NCI-H2171 treated with DMSO at 0.1 percent for 48 hours (cell line): ENCODE measurements around the gene EFCC1.

ENCODE experiments used
- DNase-seq: peaks from one replicate; lab custom pipeline; 2025; lab: John Stamatoyannopoulos, UW

EFCC1 gene

DNA sequence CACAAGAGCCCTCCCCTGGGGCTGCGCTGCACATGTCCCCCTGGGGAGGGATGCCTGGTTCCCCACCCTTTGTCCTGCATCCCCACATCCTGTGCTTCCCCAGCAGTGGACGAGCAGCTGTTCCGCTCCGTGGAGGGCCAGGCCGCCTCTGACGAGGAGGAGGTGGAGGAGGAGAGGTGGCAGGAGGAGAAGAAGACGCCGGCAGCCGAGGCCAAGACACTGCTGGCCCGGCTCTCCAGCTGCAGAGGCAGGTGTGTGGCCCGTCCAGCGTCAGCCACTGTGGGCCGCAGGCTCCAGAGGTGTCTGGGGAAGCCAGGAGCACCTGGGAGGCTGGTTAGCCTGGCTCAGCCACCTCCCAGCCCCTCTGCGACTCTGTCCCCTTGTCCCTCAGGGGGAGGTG lies 31.6 kb downstream of the EFCC1 start:
- no peak for DNase-seq

DNA sequence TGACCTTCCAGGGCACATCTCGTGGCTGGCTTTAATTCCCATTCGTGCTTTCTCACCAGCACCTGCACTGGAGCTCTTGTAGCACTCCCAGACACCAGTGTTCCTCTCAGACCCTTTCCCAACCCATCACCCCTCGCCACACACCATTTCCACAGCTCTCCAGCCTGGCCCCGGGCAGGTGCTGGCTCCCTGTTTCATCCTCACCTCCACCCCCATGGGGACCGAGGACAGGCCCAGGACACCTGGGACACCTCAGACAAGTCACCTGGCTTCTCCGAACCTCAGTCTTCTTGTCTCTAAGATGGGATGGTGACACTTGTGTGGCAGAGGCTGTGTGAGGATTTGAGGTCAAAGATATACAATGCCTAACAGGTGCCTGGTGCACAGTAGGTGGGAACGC lies 32.0 kb downstream of the EFCC1 start:
- no peak for DNase-seq

DNA sequence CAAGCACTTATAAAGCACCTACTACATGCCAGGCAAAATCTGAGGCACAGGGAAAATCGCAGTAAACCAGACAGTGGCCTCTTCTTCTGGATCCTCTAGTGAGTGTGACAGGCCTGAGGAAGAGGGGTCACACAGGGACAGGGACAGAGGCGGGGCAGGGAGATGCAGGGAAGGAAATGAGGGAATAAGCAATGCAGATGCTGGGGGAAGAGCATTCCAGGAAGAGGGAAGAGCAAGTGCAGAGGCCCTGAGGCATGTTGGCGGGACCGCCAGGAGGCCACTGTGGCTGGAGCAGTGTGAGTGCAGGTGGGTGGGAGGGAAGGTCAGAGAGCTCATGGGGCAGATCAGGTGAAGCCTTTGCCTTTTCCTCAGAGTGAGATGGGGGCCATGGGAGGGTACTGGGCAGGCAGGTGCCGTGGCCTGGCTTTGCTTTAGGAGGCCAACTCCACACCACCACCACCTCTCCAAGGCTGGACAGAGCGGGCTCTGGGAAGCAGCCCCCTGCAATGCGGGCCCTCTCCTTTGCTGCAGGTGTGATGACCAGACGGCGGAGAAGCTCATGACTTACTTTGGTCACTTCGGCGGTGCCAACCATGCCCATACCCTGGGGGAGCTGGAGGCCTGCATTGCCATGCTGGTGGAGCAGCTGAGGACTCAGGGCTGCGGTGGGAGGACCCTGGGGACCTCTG lies 32.7 kb downstream of the EFCC1 start:
- DNase-seq = no peak

DNA sequence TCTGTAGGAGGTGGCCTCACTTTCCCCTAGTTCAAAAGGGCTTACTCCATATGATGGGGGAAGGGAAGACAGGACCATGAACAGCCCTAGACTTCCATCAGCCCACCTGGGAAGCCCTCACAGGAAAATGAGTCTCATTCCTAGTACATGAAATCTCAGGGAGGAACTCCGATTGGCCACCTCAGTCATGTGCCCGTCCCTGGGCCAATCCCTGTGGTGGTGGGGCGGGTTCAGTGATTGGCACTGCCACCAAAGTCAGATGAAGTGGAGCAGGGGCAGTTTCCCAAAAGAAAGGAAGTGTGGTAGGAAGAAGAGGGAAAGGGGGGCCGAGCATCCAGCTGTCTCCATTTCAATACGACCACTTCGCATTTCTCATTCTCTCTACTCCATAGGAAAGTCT lies 33.5 kb downstream of the EFCC1 start:
- no peak for DNase-seq

DNA sequence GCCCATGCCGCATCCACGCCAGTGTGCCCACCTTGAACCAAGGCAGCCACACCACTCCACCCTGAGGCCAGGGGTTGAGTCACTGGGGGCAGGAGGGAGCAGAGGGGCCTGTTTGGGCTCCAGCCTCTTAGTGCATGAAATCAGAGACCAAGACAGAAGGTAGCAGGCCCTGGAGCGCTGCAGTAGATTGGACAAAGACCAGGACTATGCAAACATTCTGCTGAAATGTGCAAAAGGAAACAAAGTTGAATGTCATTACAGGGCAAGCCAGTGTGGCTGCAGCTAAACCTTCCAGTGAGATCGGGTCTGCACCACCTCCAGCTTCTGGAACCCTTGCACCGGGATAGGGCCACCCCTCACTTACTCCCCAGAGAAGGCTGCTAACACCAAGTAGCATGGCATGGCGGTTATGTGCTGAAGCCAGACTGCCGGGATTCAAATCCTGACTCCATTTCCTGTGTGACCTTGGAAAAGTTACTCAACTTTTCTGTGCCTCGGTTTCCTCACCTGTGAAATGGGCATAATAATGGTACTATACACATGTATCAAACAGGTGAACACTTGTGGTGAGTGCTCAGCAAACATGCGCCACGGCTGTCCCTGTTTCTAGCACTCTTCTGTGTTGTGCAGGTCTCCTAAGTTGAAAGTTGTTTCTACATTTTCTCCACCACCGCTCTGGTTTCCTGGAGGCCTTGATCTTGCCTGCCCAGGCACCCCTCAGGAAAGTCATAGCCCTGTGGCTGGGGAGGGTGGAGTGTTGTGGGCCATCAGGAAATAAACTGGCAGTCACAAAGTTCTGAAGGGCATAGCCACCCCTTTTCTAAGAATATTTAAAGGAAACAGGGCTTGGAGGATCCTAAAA lies 34.5 kb downstream of the EFCC1 start:
- DNase-seq = no peak

DNA sequence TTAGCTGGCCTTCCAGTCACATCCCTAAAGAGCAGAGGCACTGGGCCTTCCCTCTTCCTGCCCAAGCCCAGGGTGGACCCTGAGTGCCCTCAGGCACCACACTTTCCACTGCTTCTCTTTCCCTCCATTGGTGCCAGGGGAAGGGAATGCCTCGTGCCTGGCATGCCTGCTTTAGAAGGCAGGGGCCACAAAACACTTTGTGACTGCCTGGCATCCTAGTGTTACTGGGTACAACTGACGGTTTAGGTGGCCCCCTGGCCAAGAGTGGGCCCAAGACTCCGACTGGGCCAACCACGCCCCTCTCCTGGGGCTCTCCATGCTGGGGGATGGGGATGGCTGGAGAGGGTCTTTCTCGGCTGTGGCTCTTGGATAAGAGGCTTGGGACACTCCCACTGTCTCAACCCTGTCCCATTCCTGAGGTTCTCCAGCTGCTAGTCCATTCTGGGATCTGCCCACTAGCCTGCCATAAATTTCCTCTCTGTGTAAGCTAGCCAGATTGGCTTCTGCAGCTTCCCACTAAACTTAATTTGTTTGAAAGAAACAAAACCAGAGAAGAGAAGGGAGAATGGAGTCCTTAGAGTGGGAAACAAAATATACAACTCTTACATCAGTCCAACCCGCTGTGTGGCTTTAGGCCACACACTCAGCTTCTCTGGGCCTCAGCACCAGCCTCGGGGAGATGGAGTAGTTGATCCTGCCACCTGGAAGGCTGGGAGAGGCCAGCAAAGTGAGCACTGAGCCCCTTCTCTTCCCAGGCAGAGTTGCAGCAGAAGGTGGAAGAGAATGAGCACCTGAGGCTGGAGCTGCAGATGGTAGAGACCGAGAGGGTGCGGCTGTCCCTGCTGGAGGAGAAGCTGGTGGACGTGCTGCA lies 35.4 kb downstream of the EFCC1 start:
- no peak for DNase-seq

DNA sequence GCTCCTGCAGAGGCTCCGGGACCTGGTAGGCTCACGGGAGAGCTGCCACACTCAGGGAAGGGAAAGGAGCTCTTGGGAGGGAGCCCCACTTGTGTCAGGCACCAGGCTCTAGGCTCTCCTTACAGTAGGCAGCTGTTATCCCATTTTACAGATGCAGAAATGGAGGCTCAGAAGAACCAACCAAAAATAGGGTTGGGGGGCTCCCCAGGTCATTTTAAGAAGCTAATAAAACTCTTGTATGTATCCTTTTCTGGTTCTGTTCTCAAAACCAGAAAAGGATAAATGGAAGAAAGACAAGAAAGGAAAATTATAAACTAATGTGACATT lies 36.0 kb downstream of the EFCC1 start:
- no peak for DNase-seq

GRCh38 chr3:129038121-129038855 lies 37.2 kb downstream of the EFCC1 start:
- no peak for DNase-seq

GRCh38 chr3:129039271-129040038 lies 38.4 kb downstream of the EFCC1 start:
- DNase-seq = peak; percentile 85

DNA sequence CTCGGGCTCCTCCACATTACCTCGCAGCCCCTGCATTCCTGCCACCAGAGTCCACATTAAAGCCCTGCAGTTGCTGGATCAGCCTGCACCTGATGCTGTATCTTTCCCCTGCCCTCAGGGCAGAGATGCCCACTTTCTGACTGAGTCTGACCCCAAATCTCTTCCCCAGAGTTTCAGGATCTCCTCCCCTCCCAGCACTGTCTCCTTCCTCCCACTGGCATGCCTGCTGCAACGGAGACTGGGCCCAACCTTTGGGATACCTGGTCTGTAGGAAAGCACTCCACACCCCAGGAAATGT lies 38.9 kb downstream of the EFCC1 start:
- DNase-seq = no peak

DNA sequence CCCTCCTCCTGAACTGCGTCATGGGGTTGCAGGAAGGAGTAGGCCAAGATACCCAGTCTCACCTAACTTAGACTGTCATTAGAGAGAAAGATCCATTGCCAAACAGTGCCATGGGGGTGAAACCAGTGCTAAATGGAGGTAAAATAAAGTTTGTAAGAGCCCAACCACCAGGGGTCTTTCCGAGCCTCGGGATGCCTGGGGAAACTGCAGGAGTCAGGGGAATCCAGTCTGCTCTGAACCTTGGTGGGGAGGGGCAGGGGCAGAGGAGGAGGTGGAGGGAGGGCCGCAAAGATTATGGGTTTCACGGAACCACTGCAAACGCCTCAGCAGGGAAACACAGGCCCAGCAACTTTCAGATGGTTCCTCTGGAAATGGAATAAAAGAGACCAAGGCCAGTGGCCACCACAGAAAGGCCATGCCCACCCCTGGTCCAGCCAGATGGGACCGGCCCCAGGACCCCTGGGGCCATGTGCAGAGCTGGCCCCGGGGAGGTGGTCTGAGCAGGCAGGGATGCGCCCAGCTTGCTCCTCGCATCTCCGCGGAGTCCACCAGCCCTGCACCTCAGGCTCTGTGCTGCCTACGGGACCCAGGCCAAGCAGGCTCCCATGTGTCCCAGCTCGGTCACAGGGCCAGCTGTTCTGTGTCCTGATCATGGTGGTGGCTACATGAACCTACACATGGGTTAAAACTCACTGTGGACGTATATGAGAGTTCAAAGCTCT lies 39.6 kb downstream of the EFCC1 start:
- no peak for DNase-seq

DNA sequence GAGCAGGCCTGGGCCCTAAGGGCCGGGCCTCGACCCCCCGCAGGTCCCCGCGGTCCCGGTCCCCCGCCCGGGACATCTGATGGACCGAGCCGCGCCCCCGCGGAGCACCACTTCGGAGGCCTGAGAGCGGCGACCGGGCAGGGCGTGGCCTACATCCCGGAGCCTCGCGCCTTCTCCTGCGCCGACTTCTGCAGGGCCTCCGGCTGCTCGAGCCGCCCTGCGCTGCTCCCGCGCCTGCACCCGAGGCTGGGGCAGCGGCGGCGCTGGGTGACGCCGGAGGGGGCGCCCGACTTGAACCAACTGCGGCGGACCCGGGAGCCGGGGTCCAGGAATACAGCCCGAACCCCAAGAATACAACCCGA lies 44.6 kb downstream of the EFCC1 start:
- no peak for DNase-seq

GRCh38 chr3:129046037-129046731 lies 45.1 kb downstream of the EFCC1 start:
- DNase-seq = no peak

DNA sequence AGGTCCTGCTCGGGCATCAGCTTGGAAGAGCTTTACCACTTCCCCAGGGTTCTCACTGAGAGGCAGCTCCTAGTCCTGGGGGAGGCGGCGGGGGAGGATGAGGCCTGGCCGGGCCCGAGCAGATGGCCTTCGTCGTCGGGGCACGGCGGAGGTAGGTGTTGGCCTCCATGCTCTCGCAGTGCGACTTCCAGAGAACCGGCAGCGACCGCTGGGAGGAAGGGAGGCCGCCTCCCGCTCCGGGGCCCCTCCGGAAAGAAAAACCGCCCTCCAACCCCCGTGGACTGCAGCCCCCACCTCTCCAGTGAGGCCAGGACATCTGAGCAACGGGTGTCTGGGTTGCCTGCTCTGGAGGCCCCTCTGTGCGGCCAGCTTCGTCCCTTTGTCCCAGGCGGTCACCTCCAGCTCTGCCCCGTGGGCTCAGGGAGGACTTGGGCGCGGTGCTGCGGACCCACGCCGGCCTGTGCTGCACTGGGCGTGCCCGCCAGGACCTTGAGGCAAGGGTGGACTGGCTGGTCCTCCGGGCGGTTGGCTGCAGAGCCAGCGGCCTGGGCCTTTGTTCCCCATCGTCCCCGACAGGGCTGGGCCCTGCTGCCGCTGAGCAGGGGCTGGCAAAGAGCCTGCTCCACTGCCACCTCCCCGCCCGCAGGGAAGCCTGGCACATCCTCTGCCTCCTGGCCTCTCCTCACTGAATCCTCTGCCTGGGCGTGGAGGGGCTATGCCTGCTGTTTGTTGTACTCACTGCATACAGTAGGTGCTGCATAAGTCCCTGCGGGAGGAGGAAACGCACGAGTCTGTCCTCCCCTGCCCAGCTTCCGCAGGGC lies 45.8 kb downstream of the EFCC1 start:
- DNase-seq = no peak

DNA sequence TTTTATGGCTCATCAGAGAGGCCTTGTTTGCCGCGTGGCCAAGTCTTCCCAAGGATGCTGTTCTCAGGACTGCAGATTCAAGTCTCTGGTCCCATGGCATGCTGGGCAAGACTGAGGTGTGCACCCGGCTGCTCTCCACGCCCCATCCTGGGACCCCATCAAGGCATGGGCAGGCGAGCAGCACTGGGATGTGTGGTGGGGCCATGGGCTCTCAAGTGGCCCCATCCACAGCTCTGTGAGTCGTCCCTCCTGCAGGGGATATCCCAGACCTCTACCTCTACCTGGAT lies 46.4 kb downstream of the EFCC1 start:
- DNase-seq = no peak

- DNase-seq = no peak
These were observed 49.6 kb downstream of the EFCC1 start for GRCh38 chr3:129050556-129051295.

DNA sequence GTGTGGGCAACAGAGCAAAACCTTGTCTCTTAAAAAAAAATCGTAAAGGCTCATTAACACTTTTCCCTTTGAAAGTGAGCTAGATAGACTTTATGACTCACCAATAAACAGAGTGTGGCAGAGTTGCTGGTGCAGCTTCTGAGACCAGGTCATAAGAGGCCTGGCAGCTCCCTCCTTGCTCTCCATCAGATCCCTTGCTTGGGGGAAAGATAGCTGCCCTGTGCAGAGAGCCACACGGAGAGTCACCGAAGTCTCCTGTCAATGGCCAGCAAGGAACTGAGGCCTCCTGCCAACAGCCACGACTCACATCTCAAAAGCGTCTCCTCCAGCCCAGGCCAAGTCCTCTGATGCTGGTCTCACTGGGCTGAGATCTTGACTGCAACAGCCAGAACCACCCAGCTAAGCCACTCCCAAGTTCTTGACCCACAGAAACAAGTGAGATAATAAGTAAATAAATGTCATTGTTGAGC lies 50.8 kb downstream of the EFCC1 start:
- DNase-seq = no peak

GRCh38 chr3:129052675-129053074 lies 51.6 kb downstream of the EFCC1 start:
- no peak for DNase-seq

GRCh38 chr3:129054605-129055104 lies 53.6 kb downstream of the EFCC1 start:
- no peak for DNase-seq
